NCI-H2171 treated with DMSO at 0.1 percent for 48 hours (cell line): ENCODE results near the gene NCAM1.

ENCODE experiments used
- DNase-seq: peaks from one replicate; lab custom pipeline; 2025; lab: John Stamatoyannopoulos, UW

NCAM1 gene

GRCh38 chr11:113314389-113315301 lies 353.4 kb downstream of the NCAM1 start, which contains the start of gene TTC12:
Gene TTC12, plus strand, starts transcription at chr11:113314583. Its CDS starts 1,675 bp downstream, at chr11:113316258.
- DNase-seq: peak; percentile 91

- no peak for DNase-seq
Observed at GRCh38 chr11:113315811-113316210, 354.6 kb downstream of the NCAM1 start.

- no peak for DNase-seq
Observed at GRCh38 chr11:113316256-113316655, 355.0 kb downstream of the NCAM1 start.

GRCh38 chr11:113317339-113317738 lies 356.1 kb downstream of the NCAM1 start:
- DNase-seq: no peak

- no peak for DNase-seq
Observed at GRCh38 chr11:113319085-113319484, 357.9 kb downstream of the NCAM1 start.

GRCh38 chr11:113322158-113322557 lies 360.9 kb downstream of the NCAM1 start:
- no peak for DNase-seq

- DNase-seq: no peak
Observed at GRCh38 chr11:113324250-113324649, 363.0 kb downstream of the NCAM1 start.
